Common myeloid progenitor, CD34-positive (primary cell): ENCODE results near the gene NFATC3.
A peak's percentile ranks its signal among the peaks of the same experiment; 100 is the strongest.

Experiments
- CTCF ChIA-PET: fragments of 350-600 bp; sonication (Branson Sonifier 250); formaldehyde crosslinking; loops from one replicate; lab custom pipeline; 2021; ENCODE audit warnings: antibody characterized with exemption; lab: Charles Lee
- POLR2A ChIA-PET: fragments of 350-600 bp; sonication (Branson Sonifier 250); formaldehyde crosslinking; loops from one replicate; lab custom pipeline; 2021; ENCODE audit warnings: antibody characterized with exemption; lab: Charles Lee
- DNase-seq, 3 donors: peaks; one replicate each; pipeline versions ENCODE4 v3.0.0 to v3.0.0-alpha.2; 2013
- H3K27ac ChIP-seq, 2 experiments: 1 replicate in 1 of 2; 2 replicates in 1 of 2; pipeline ENCODE4 v1.7.0; 2013; ENCODE audit warnings: inconsistent platforms in 2 of 2, low read length in 2 of 2, mild to moderate bottlenecking in 2 of 2, low read depth in 1 of 2, moderate library complexity in 1 of 2; ENCODE audit not compliant: severe bottlenecking in 2 of 2, insufficient read depth in 1 of 2, poor library complexity in 1 of 2
- H3K27me3 ChIP-seq, 5 experiments: replicated peaks in 2 of 5; 1 replicate in 3 of 5; 2 replicates in 2 of 5; pipeline versions ENCODE4 v1.6.1 to v1.7.0; 2013; ENCODE audit warnings: low read length in 4 of 5, mild to moderate bottlenecking in 2 of 5, moderate library complexity in 2 of 5, inconsistent platforms in 1 of 5; ENCODE audit not compliant: insufficient read depth in 5 of 5, control insufficient read depth in 4 of 5
- H3K36me3 ChIP-seq, 4 experiments: 1 replicate in 2 of 4; 2 replicates in 2 of 4; pipeline versions ENCODE4 v1.6.1 to v1.7.0; 2013; ENCODE audit warnings: low read length in 3 of 4, control low read depth in 1 of 4, mild to moderate bottlenecking in 1 of 4; ENCODE audit not compliant: control insufficient read depth in 4 of 4, insufficient read depth in 4 of 4
- H3K4me1 ChIP-seq, 4 experiments: 1 replicate in 3 of 4; 2 replicates in 1 of 4; pipeline versions ENCODE4 v1.6.1 to v1.7.1; 2013; ENCODE audit warnings: low read length in 3 of 4, mild to moderate bottlenecking in 3 of 4, control low read depth in 1 of 4, inconsistent platforms in 1 of 4, moderate library complexity in 1 of 4; ENCODE audit not compliant: control insufficient read depth in 4 of 4, insufficient read depth in 4 of 4; ENCODE audit errors: control extremely low read depth in 1 of 4
- H3K4me3 ChIP-seq, 7 experiments: 1 replicate in 4 of 7; 2 replicates in 3 of 7; pipeline versions ENCODE4 v1.5.1 to v1.7.0; 2013; ENCODE audit warnings: mild to moderate bottlenecking in 7 of 7, low read length in 6 of 7, moderate library complexity in 6 of 7, inconsistent platforms in 2 of 7, low read depth in 2 of 7, control low read depth in 1 of 7; ENCODE audit not compliant: insufficient read depth in 4 of 7, control insufficient read depth in 1 of 7; ENCODE audit errors: extremely low read depth in 1 of 7
- H3K9me3 ChIP-seq, 5 experiments: 1 replicate in 4 of 5; 2 replicates in 1 of 5; pipeline versions ENCODE4 v1.6.1 to v1.7.1; 2013; ENCODE audit warnings: low read length in 4 of 5, mild to moderate bottlenecking in 2 of 5, inconsistent platforms in 1 of 5, low read depth in 1 of 5, moderate library complexity in 1 of 5; ENCODE audit not compliant: control insufficient read depth in 4 of 5, insufficient read depth in 2 of 5; ENCODE audit errors: control extremely low read depth in 1 of 5
- WGBS: methylation state at CpG from one replicate; pipeline ENCODE4 v1.1.5; 2013; ENCODE audit not compliant: insufficient coverage; 5-methylcytosine and 5-hydroxymethylcytosine counted together

The NFATC3 gene

DNA sequence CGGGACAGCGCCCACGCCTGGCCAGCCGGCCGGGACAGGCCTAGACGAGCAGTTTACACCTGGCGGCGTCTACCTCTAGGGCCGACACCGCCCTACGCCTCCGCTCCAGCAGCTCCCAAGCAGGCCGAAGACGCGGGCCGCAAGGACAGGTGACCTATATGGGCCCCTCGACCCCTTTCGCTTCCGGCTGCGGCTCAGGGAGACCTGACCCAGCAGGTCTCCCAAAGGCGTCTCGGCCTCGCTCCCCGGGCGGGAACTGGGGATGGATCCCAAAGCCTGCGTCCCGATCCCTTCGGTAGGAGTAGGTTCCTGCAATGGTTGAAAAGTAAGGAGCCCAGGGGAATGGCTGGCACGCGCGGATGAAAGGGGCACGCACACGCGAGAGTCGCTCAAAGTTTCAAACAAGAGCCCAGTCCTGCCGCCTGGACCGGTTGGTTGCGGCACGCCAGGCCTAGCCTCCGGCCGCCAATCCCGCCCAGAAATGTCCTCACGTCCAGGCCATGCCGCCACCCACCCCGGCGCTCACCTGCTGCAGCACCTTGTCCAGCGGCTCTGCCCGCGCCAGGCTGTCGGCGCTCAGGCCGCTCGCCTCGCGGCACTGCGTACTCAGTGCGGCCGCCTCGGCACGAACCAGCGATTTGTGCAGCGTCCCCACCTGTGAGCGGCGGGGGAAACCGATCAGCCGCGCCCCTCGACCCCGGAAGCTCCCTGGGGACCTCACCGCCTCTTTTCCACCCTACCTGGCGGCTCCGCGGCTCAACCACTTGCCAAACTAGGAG lies 150.1 kb downstream of the NFATC3 start:
- no peak overlapping the region for H3K27ac ChIP-seq
- H3K36me3 ChIP-seq = peaks cover 0 to 12% (median 10%) of the 10 kb centered on the region in 4 experiments
- no peak for DNase-seq
- WGBS = 81% methylated on average over 67 of the region's 73 CpGs
- peaks cover 0 to 15% (median 8%) of the 10 kb centered on the region in 5 experiments for H3K27me3 ChIP-seq
- ChIA-PET CTCF (interaction anchor here (1.5 to 4.0 kb wide), 4 partner anchors 26 to 94 kb away, joined by 6 to 45 read pairs (median 17); partner anchors contain the start of gene SLC7A6), POLR2A (interaction anchor here (1.6 kb wide), 1 partner anchor 251 kb away, joined by 5 read pairs; no protein-coding TSS in a partner anchor)
- H3K4me3 ChIP-seq = peak overlapping the region in 3 of 7 experiments; percentile 25 to 86 (median 76)
- no peaks in the 10 kb centered on the region for H3K9me3 ChIP-seq
- H3K4me1 ChIP-seq = peaks cover 0 to 45% (median 41%) of the 10 kb centered on the region in 4 experiments

DNA sequence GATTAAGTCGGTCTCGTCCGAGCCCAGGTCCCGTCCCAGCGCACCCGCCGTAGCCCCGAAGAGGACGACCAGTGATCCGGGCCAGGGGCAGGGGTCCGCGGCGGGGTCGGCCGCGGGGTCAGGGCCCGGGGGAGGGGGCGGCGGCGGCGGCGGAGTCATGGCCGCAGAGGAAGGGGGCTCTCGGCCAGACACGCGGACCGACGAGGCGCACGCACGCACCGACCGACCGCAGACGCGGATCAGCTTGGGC lies 150.6 kb downstream of the NFATC3 start, which contains the start of gene ESRP2:
ESRP2 (minus strand) TSS at position 241 of the 250 bp plus-strand sequence; CDS start at position 159, 82 bp downstream.
- ChIA-PET POLR2A (no interaction called here), CTCF (interaction anchor here (3.8 to 4.0 kb wide), 2 partner anchors 26 to 93 kb away, joined by 26 to 45 read pairs; partner anchors contain the start of gene SLC7A6)
- peak within 1 kb of the TSS; percentile 56 to 86 (median 67) for H3K4me3 ChIP-seq
- DNase-seq = no peak
- peaks cover 0 to 45% (median 41%) of the 10 kb centered on the region in 4 experiments for H3K4me1 ChIP-seq
- WGBS = 1% methylated on average over 32 of the region's 36 CpGs
- H3K27me3 ChIP-seq = peaks cover 0 to 15% (median 8%) of the 10 kb centered on the region in 5 experiments
- H3K9me3 ChIP-seq = no peaks in the 10 kb centered on the region
- H3K36me3 ChIP-seq = peaks cover 0 to 11% (median 8%) of the 10 kb centered on the region in 4 experiments
- no peak within 1 kb of the TSS for H3K27ac ChIP-seq

DNA sequence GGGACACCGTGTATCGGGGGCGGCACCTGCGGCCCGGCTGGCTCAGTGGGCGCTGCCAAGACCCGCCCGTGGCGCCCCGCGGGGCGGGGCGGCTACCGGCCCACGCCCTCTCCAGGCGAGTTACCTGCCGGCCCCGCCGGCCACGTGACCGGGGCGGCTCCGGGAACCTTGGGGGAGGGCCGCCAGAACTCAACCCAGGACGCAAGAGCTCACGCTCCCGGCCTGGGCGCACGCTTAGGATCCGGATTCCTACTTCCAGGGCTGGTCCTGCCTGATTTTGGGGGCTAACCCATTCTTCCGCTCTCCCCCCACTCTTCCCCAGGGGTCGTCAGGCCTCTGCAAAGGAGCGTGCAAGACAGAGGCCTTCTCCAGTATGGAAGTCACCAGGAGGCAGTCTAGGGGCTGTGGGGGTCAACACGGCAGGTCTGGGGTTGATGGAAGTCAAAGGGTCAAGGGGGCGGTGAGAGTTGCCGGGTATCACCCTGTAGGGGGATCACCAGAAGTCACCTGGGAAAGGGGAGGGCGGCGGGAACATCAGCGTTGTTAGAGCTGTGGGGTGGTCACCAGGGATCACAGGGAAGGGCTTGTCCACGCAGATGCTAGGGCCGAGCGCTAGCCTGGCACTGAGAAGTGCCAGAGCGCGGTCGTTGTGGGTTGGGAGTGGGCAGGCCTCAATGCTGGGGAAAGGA lies 151.1 kb downstream of the NFATC3 start:
- DNase-seq = peak in 2 of 3 donors; percentile 16 to 49
- Histone ChIP-seq H3K36me3 (peaks cover 0 to 6% (median 4%) of the 10 kb centered on the region in 4 experiments), H3K27ac (no peak overlapping the region), H3K9me3 (no peaks in the 10 kb centered on the region), H3K4me1 (peaks cover 0 to 45% (median 41%) of the 10 kb centered on the region in 4 experiments), H3K27me3 (peaks cover 0 to 15% (median 8%) of the 10 kb centered on the region in 5 experiments), H3K4me3 (peak overlapping the region; percentile 2 to 86 (median 67))
- WGBS = 6% methylated on average over 35 of the region's 45 CpGs
- ChIA-PET CTCF (interaction anchor here (0.9 to 4.0 kb wide), 5 partner anchors 8 to 133 kb away, joined by 3 to 45 read pairs (median 7); partner anchors contain the start of gene SLC7A6), POLR2A (interaction anchor here (0.6 to 0.8 kb wide), 2 partner anchors 22 to 251 kb away, joined by 3 to 4 read pairs; no protein-coding TSS in a partner anchor)

DNA sequence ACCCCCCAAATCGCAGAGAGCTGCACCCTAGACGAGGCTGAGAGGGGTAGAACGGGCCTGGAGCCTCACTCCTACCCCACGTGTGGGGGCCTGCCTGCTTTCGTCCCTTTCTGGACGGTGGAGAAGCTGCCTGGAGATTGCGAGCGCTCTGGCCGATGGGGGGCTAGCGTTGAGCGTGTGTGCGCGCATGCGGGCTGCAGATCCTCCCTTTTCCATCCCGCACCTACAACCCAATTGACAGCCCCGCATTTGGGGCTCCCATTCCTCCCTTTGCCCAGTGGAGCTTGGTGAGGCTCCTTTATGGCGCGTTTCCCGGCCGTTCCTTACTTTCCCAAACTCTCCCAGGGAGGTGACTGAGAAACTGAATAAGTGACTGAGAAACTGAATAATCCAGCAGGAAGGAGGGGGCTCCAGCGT lies 151.7 kb downstream of the NFATC3 start:
- Histone ChIP-seq H3K4me1 (peaks cover 0 to 45% (median 41%) of the 10 kb centered on the region in 4 experiments), H3K27me3 (peaks cover 0 to 15% (median 8%) of the 10 kb centered on the region in 5 experiments), H3K9me3 (no peaks in the 10 kb centered on the region), H3K36me3 (peaks cover 0 to 5% (median 1%) of the 10 kb centered on the region in 4 experiments), H3K4me3 (peak overlapping the region; percentile 56 to 86 (median 67)), H3K27ac (no peak overlapping the region)
- ChIA-PET CTCF (interaction anchor here (0.9 to 4.0 kb wide), 5 partner anchors 9 to 133 kb away, joined by 3 to 45 read pairs (median 7); partner anchors contain the start of gene SLC7A6), POLR2A (interaction anchor here (0.6 to 0.8 kb wide), 2 partner anchors 21 to 252 kb away, joined by 3 to 4 read pairs; no protein-coding TSS in a partner anchor)
- 0% methylated on average over 12 of the region's 21 CpGs for WGBS
- DNase-seq = peak in 2 of 3 donors; percentile 44 to 52

DNA sequence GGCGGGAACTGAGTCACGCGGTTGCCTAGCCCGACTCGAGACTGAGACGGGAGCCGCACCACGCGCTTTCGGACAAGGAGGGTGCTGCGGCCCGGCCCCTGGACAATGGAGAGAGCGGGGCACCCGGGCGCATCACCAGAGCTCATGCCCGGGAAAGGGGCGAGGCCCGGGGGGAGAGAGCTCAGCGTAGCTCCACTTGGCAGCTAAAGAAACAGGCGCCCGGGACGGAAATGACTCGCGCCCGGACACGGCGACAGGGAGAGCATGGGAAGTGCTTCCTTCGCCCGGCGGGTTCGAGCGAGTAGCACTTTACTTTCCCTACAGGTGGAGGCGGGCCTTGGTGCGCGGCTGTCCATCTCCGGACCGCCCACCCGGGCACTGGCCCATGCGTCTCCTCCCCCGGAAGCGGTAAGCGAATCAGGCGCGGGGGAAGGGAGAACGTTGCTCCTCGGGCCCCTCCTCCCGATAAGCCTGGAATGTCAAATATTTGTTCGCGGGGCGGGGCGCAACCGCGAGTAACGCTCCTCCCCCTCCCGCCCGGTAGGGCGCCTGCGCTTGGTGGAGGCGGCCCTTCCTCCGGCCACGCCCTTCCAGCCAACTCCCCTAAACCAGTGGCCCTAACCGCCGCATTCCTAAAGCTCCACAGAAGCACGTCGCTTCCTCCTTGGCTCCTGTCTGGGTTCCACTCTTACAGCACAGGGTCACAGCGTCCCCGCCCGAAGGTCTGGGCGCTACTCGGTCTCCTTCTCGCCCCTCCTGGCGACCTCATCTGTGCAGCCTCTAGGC lies 152.3 kb downstream of the NFATC3 start:
- peak; percentile 85 to 91 (median 91) for DNase-seq
- H3K9me3 ChIP-seq = no peaks in the 10 kb centered on the region
- under 1% methylated on average over 68 of the region's 72 CpGs for WGBS
- POLR2A ChIA-PET = interaction anchor here (0.6 to 0.8 kb wide), 2 partner anchors 9 to 21 kb away, joined by 3 to 4 read pairs; no protein-coding TSS in a partner anchor
- CTCF ChIA-PET = interaction anchor here (0.6 to 4.0 kb wide), 9 partner anchors 9 to 146 kb away, joined by 3 to 45 read pairs (median 3); partner anchors contain the start of gene SLC7A6
- no peak overlapping the region for H3K27ac ChIP-seq
- H3K4me1 ChIP-seq = peaks cover 0 to 45% (median 41%) of the 10 kb centered on the region in 4 experiments
- H3K27me3 ChIP-seq = peaks cover 0 to 15% (median 8%) of the 10 kb centered on the region in 5 experiments
- no peaks in the 10 kb centered on the region for H3K36me3 ChIP-seq
- peak overlapping the region; percentile 56 to 86 (median 67) for H3K4me3 ChIP-seq

DNA sequence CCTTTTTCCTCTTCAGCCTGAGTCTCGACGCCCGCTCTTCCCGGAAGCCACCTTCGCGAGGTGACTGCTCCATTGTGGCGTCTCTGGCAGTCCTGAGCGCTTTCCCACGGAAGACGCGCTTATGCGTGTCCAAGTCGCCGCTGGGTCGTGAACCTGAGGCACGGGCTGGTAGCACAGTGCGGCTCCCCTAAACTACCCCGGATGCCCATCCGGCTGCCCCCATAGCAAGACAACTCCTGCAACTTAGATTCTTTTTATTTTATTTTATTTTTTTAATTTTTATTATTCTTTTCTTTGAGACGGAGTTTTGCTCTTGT lies 152.8 kb downstream of the NFATC3 start:
- H3K27ac ChIP-seq = no peak overlapping the region
- H3K4me1 ChIP-seq = peaks cover 0 to 45% (median 41%) of the 10 kb centered on the region in 4 experiments
- ChIA-PET CTCF (interaction anchor here (1.2 to 4.0 kb wide), 5 partner anchors 11 to 146 kb away, joined by 3 to 45 read pairs (median 4); partner anchors contain the start of gene SLC7A6), POLR2A (interaction anchor here (0.6 kb wide), 2 partner anchors 10 to 679 kb away, joined by 3 read pairs; no protein-coding TSS in a partner anchor)
- H3K4me3 ChIP-seq = peak overlapping the region; percentile 56 to 86 (median 67)
- 3% methylated on average over 16 of the region's 20 CpGs for WGBS
- H3K27me3 ChIP-seq = peaks cover 0 to 15% (median 8%) of the 10 kb centered on the region in 5 experiments
- DNase-seq = no peak
- H3K9me3 ChIP-seq = no peaks in the 10 kb centered on the region
- H3K36me3 ChIP-seq = no peaks in the 10 kb centered on the region
